Ishikawa (cell line): Measurements from ENCODE around the gene HSFX4.

Experiments used
- CREB1 ChIP-seq: IDR thresholded peaks from 2 replicates; pipeline ENCODE4 v1.6.1; 2012; ENCODE audit warnings: low read depth
- EP300 ChIP-seq: IDR thresholded peaks from 2 replicates; pipeline ENCODE4 v1.6.1; 2012; ENCODE audit warnings: borderline replicate concordance
- NFIC ChIP-seq: IDR thresholded peaks from 2 replicates; pipeline ENCODE4 v1.6.1; 2012
- TAF1 ChIP-seq: IDR thresholded peaks from 2 replicates; pipeline ENCODE4 v1.6.1; 2012; ENCODE audit warnings: low read depth, mild to moderate bottlenecking
- TCF12 ChIP-seq: IDR thresholded peaks from 2 replicates; pipeline ENCODE4 v1.6.1; 2012; ENCODE audit warnings: low read depth
- TEAD4 ChIP-seq: IDR thresholded peaks from 2 replicates; pipeline ENCODE4 v1.6.1; 2012
- USF1 ChIP-seq: IDR thresholded peaks from 2 replicates; pipeline ENCODE4 v1.6.1; 2012
- TF ChIP-seq, protein P1 (sequence below): IDR thresholded peaks from 2 replicates; pipeline ENCODE4 v1.6.1; 2012; ENCODE audit warnings: low read depth, mild to moderate bottlenecking
- TF ChIP-seq, protein P2 (sequence below): IDR thresholded peaks from 2 replicates; pipeline ENCODE4 v1.6.1; 2012

- no peak for TF ChIP-seq CREB1
- no peak for TF ChIP-seq NFIC
- TF ChIP-seq EP300: no peak
- TF ChIP-seq TEAD4: no peak
- no peak for TF ChIP-seq TCF12
- TF ChIP-seq, protein P1, sequence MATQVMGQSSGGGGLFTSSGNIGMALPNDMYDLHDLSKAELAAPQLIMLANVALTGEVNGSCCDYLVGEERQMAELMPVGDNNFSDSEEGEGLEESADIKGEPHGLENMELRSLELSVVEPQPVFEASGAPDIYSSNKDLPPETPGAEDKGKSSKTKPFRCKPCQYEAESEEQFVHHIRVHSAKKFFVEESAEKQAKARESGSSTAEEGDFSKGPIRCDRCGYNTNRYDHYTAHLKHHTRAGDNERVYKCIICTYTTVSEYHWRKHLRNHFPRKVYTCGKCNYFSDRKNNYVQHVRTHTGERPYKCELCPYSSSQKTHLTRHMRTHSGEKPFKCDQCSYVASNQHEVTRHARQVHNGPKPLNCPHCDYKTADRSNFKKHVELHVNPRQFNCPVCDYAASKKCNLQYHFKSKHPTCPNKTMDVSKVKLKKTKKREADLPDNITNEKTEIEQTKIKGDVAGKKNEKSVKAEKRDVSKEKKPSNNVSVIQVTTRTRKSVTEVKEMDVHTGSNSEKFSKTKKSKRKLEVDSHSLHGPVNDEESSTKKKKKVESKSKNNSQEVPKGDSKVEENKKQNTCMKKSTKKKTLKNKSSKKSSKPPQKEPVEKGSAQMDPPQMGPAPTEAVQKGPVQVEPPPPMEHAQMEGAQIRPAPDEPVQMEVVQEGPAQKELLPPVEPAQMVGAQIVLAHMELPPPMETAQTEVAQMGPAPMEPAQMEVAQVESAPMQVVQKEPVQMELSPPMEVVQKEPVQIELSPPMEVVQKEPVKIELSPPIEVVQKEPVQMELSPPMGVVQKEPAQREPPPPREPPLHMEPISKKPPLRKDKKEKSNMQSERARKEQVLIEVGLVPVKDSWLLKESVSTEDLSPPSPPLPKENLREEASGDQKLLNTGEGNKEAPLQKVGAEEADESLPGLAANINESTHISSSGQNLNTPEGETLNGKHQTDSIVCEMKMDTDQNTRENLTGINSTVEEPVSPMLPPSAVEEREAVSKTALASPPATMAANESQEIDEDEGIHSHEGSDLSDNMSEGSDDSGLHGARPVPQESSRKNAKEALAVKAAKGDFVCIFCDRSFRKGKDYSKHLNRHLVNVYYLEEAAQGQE: no peak
- TF ChIP-seq, protein P2, sequence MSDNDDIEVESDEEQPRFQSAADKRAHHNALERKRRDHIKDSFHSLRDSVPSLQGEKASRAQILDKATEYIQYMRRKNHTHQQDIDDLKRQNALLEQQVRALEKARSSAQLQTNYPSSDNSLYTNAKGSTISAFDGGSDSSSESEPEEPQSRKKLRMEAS: no peak
- no peak for TF ChIP-seq USF1
- TF ChIP-seq TAF1: no peak
These were observed 49.8 kb downstream of the HSFX4 start for GRCh38 chrX:149979126-149979644.
